HG03095 (cell line): ENCODE results near the gene ZNF646.

Experiments
- ATAC-seq: cut with Tn5 transposase; IDR thresholded peaks from one replicate; pipeline ENCODE4 v1.9.1; 2021; ENCODE audit warnings: moderate library complexity; ENCODE audit not compliant: unreplicated experiment

Gene ZNF646

DNA sequence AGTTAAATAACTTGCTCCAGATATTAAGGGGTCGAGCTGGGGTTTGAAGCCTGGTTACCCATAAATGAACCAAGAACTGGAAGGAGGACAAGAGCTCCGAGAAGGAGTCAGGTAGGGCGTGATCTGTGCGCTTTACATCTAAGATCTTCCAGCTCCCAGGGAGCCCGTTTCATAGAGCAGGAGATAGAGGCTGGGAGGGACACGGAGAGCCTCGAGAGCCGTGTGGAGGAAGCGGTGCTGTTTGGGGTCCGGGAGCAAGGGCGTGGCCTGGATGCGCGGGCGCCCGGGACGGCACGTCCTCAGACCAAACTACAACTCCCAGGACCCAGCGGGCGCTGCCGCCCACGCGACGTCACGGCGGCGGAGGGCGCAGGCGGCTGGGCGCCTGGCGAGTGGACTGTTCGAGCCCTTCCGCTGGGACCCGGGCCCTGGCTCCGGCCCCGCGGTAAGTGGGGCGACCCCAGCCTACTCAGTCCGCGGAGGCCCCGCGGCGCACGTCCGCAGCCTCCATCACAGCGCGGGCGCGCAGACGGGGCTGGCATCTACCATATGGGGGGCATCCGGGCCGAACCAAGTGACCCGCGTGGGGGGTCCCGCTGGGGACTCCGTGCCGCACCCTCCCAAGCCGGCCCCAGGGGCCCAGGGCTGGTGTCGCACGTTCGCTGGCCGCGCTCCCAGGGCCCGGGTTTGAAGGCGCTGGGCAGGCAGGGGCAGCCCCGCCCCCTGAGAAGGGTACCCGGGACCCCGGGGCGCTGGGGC is 34.0 kb downstream of the ZNF646 start, which contains the start of gene BCKDK:
Gene BCKDK, plus strand, starts transcription at position 352 of the 759 bp plus-strand sequence. CDS start 838 bp downstream, outside the sequence.
- ATAC-seq = peak; percentile 83

DNA sequence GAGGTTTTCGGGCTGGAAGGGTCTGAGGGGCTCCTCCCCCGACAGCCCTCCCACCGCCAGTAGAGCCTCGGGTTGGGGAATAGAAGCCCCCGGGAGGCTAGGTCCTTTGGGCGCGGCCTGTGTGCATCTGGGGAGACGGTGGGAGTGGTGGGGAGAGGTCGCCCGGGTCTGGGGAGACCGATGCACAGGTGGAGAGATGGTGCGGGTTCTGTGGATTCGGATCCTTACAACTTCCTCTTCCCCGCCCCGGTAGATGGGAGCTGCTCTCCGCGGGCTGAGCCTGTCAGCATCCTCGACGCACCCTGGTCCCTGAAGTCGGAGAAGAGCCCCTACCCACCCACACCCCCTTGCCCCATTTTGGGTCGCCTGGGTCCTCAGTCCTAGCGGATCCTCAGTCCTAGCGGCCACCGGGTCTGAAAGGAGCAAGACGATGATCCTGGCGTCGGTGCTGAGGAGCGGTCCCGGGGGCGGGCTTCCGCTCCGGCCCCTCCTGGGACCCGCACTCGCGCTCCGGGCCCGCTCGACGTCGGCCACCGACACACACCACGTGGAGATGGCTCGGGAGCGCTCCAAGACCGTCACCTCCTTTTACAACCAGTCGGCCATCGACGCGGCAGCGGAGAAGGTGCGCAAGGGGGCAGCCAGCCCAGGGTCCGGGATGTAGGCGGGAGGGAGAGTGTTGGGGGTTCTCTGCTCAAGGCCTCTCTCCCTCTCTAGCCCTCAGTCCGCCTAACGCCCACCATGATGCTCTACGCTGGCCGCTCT is 34.8 kb downstream of the ZNF646 start:
- no peak for ATAC-seq

GRCh38 chr16:31109622-31110021 is 35.4 kb downstream of the ZNF646 start:
- no peak for ATAC-seq

DNA sequence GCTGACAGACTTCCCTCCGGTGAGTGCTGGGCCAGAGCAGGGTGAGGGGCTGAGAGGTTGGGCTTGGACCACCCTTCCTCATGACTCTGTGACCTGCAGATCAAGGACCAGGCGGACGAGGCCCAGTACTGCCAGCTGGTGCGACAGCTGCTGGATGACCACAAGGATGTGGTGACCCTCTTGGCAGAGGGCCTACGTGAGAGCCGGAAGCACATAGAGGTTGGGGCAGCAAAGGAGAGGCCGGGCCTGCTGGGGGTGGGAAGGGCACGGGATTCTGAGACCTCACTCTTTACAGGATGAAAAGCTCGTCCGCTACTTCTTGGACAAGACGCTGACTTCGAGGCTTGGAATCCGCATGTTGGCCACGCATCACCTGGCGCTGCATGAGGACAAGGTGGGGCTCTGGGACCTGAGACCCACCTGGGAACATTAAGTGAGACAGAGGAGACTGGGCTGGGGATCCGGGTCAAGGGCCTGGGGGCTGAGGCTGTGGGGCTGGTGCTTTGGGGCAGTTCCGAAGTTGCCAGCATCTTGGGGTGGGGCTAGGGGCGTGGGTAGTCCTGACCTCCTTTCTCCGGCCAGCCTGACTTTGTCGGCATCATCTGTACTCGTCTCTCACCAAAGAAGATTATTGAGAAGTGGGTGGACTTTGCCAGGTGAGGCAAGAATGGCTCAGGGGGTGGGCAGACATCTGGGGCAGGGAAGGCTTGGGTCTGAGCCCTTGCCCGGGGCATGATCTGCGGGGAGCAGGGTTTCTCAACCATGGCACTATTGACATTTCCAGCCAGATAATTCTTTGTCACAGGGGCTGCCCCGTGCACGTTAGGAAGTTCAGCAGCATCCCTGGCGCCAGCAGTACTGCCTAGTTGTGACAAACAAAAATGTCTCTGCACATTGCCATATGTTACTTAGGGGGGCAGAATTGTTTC is 36.1 kb downstream of the ZNF646 start:
- no peak for ATAC-seq

DNA sequence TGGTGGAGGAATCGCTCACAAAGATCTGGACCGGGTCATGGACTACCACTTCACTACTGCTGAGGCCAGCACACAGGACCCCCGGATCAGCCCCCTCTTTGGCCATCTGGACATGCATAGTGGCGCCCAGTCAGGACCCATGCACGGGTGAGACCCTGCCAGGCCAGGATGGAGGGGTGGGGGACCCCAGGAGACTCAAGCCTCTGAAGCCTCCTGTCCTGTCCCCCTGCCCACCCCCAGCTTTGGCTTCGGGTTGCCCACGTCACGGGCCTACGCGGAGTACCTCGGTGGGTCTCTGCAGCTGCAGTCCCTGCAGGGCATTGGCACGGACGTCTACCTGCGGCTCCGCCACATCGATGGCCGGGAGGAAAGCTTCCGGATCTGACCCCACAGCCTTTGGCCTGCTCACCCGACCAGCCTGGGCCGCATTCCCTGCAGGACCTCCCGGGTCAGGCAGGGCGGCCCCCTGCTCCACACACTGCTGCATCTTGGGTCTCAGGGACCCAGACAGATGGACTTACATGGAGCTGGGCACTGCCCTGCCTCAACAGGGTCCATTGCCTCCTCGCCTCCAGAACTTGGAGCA is 37.8 kb downstream of the ZNF646 start:
- ATAC-seq = no peak

- ATAC-seq = no peak
These were observed 38.5 kb downstream of the ZNF646 start for GRCh38 chr16:31112711-31113110.

GRCh38 chr16:31113121-31114120 is 39.2 kb downstream of the ZNF646 start:
- no peak for ATAC-seq

DNA sequence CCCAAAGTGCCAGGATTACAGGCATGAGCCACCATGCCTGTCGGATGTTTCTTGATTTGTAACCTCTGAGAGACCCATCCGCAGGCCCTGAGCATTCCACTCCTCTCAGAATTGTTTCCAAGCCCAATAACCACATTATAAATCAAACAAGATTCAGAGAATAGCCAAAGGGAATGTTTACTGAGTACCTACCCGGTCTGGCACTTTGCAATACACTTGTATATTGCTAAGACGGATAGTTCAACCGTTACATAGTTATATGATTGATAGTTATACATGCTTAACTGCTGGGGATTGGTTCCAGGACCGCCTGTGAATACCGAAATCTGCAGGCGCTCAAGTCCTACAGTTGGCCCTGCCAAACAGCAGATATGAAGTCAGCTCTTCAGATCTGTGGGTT is 40.2 kb downstream of the ZNF646 start:
- ATAC-seq = no peak

GRCh38 chr16:31117384-31118222 is 43.4 kb downstream of the ZNF646 start, which contains the start of gene KAT8:
Gene KAT8 (plus strand): TSS chr16:31117664. CDS start chr16:31117682, 18 bp downstream.
- ATAC-seq = peak; percentile 89

GRCh38 chr16:31118223-31119155 is 44.3 kb downstream of the ZNF646 start:
- ATAC-seq = no peak

DNA sequence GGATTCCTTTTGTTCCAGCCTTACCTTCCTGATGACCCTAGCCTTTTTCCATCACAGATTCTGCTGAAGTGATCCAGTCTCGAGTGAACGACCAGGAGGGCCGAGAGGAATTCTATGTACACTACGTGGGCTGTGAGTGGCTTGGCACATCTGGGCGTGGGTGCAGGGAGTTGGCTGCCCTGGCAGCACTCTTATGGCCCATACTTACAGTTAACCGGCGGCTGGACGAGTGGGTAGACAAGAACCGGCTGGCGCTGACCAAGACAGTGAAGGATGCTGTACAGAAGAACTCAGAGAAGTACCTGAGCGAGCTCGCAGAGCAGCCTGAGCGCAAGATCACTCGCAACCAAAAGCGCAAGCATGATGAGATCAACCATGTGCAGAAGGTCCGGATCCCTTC is 45.9 kb downstream of the ZNF646 start:
- ATAC-seq = no peak

- no peak for ATAC-seq
These were observed 51.6 kb downstream of the ZNF646 start for GRCh38 chr16:31125844-31126243.

- no peak for ATAC-seq
These were observed 53.0 kb downstream of the ZNF646 start for GRCh38 chr16:31127182-31127581.

DNA sequence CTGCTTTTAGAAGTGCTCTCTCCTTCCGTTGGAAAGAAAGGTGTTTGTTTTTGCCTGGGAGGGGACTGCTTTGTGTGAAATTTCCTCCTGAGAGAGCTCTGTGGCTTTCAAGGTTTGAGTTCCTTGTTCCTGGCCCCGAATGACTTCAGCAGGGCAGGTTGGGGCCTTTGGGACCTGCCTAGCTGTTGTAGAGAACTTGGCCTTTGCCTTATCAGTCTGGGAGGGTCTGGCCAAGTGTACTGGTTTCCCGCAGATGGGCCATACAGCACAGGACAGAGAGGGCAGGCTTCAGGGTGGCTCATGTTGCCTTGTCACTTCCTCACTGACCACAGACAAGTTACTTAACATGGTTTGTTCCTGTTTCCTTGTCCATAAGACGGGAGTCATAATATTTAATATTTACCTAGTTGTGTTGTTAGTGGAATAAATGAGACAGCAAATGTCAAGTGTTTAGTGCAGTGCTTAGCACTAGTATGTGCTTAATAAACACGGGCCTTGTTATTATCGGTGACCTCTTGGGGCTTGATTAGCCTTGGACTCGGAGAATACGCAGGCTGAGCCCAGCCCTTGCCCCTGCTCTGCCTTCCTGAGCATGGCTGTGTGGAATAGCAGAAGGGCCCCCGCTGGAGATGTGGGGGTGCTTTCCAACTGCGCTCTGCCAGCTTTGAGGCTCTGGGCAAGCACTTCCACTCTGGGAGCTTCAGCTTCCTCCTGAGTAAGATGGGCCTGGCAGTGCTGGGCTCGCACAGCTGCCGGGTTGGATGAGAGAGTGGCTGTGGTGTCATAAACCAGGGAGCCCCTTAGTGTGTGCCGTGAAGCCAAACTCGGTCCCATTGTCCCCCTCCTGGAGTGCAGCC is 54.7 kb downstream of the ZNF646 start:
- ATAC-seq = no peak

GRCh38 chr16:31129568-31130335 is 55.5 kb downstream of the ZNF646 start:
- no peak for ATAC-seq
